AG04450 (cell line): ENCODE results near the gene KCNC4. TPM values are rescaled to one million over a fixed set of nuclear protein-coding genes. Genes with fewer than 3 reads are reported as not detected.

Experiments
- CTCF ChIA-PET: fragments of 300-600, 350-600 bp; formaldehyde crosslinking; extraction: SDS; loops from one replicate; lab custom pipeline; 2022; ENCODE audit warnings: antibody characterized with exemption, inconsistent platforms; lab: Charles Lee
- POLR2A ChIA-PET: fragments of 350-600 bp; formaldehyde crosslinking; extraction: SDS; loops from one replicate; lab custom pipeline; 2021; ENCODE audit warnings: antibody characterized with exemption, inconsistent platforms; lab: Yijun Ruan, JAX
- DNase-seq: peaks from one replicate; pipeline ENCODE4 v3.0.0-alpha.2; 2011; ENCODE audit warnings: low read depth, low spot score
- H3K27ac ChIP-seq: one replicate; pipeline ENCODE4 v1.5.1; 2012; ENCODE audit warnings: low read depth, low read length, control low read depth
- H3K27me3 ChIP-seq: one replicate; pipeline ENCODE4 v1.6.0; 2012; ENCODE audit warnings: low read length; ENCODE audit not compliant: control insufficient read depth, insufficient read depth
- H3K4me3 ChIP-seq: 2 replicates; pipeline ENCODE4 v1.5.1; 2011; ENCODE audit warnings: mild to moderate bottlenecking, low read depth, low read length, control low read depth
- H3K9me3 ChIP-seq: 2 replicates; pipeline ENCODE4 v1.5.1; 2012; ENCODE audit warnings: low read length; ENCODE audit not compliant: control insufficient read depth, insufficient read depth
- CTCF ChIP-seq: IDR thresholded peaks from 2 replicates; pipeline ENCODE4 v1.5.1; 2011; ENCODE audit warnings: low read depth, low read length, control low read depth, inconsistent platforms
- polyA plus RNA-seq: library from polyadenylated mRNA; depleted of rRNA; stranded (reverse); fragments of >200 nt; gene quantifications from 2 replicates; pipeline ENCODE4 v1.2.3, GENCODE V29; 2011

Gene KCNC4
- polyA plus RNA-seq, 1 experiment, result 0.36 TPM

GRCh38 chr1:110197905-110198629 is 12.0 kb upstream of the KCNC4 start:
- Histone ChIP-seq H3K27ac (no peak overlapping the region), H3K9me3 (no peaks in the 10 kb centered on the region; the same call in 1 of the 2 replicates), H3K4me3 (no peak overlapping the region), H3K27me3 (peaks cover 3% of the 10 kb centered on the region)
- no peak for DNase-seq
- POLR2A ChIA-PET, result no interaction called here
- TF ChIP-seq CTCF, result no peak
- CTCF ChIA-PET, result interaction anchor here (1.3 to 7.8 kb wide), 19 partner anchors 10 to 298 kb away, joined by 3 to 134 read pairs (median 8); partner anchors contain the start of gene KCNC4

GRCh38 chr1:110198746-110199145 is 11.4 kb upstream of the KCNC4 start:
- no peak overlapping the region for H3K4me3 ChIP-seq
- no peak for DNase-seq
- H3K27me3 ChIP-seq, result peaks cover 3% of the 10 kb centered on the region
- TF ChIP-seq CTCF, result no peak
- POLR2A ChIA-PET, result no interaction called here
- CTCF ChIA-PET, result interaction anchor here (2.9 to 7.8 kb wide), 2 partner anchors 110 to 297 kb away, joined by 23 to 134 read pairs; no protein-coding TSS in a partner anchor
- no peaks in the 10 kb centered on the region; the same call in 1 of the 2 replicates for H3K9me3 ChIP-seq
- no peak overlapping the region for H3K27ac ChIP-seq

GRCh38 chr1:110200190-110200589 is 9.9 kb upstream of the KCNC4 start:
- Histone ChIP-seq H3K4me3 (no peak overlapping the region), H3K9me3 (no peaks in the 10 kb centered on the region; the same call in 1 of the 2 replicates), H3K27ac (no peak overlapping the region), H3K27me3 (peaks cover 3% of the 10 kb centered on the region)
- CTCF ChIA-PET, result interaction anchor here (1.9 to 17.9 kb wide), 4 partner anchors 110 to 296 kb away, joined by 6 to 1035 read pairs (median 352); no protein-coding TSS in a partner anchor
- TF ChIP-seq CTCF, result no peak
- POLR2A ChIA-PET, result no interaction called here
- no peak for DNase-seq

- Histone ChIP-seq H3K27me3 (peaks cover 3% of the 10 kb centered on the region), H3K27ac (no peak overlapping the region), H3K4me3 (no peak overlapping the region), H3K9me3 (no peaks in the 10 kb centered on the region)
- no peak for DNase-seq
- POLR2A ChIA-PET, result no interaction called here
- no peak for TF ChIP-seq CTCF
- CTCF ChIA-PET, result interaction anchor here (1.3 to 17.9 kb wide), 5 partner anchors 109 to 295 kb away, joined by 3 to 1035 read pairs (median 134); no protein-coding TSS in a partner anchor
Measured at GRCh38 chr1:110200666-110201065, 9.4 kb upstream of the KCNC4 start.

- H3K4me3 ChIP-seq, result no peak overlapping the region
- TF ChIP-seq CTCF, result no peak
- H3K9me3 ChIP-seq, result no peaks in the 10 kb centered on the region
- peaks cover 3% of the 10 kb centered on the region for H3K27me3 ChIP-seq
- no peak overlapping the region for H3K27ac ChIP-seq
- POLR2A ChIA-PET, result interaction anchor here (1.2 kb wide), 1 partner anchor 111 kb away, joined by 3 read pairs; no protein-coding TSS in a partner anchor
- CTCF ChIA-PET, result interaction anchor here (1.3 to 17.9 kb wide), 10 partner anchors 8 to 295 kb away, joined by 3 to 1035 read pairs (median 12); no protein-coding TSS in a partner anchor
- no peak for DNase-seq
Measured at GRCh38 chr1:110201157-110201825, 8.8 kb upstream of the KCNC4 start.
